HEK293 (cell line): ENCODE results near the gene SLC2A11.

Experiments
- CTCF ChIA-PET: fragments of 350-600 bp; formaldehyde crosslinking; extraction: SDS; loops from one replicate; lab custom pipeline; 2021; ENCODE audit warnings: antibody characterized with exemption; lab: Yijun Ruan, JAX
- POLR2A ChIA-PET: fragments of 300-600 bp; formaldehyde crosslinking; extraction: SDS; loops from one replicate; lab custom pipeline; 2020; ENCODE audit warnings: antibody characterized with exemption, inconsistent platforms; lab: Yijun Ruan, JAX
- H3K27ac ChIP-seq: fragments of 200-500 bp; sonication (Bioruptor generic); 2 replicates; pipeline ENCODE4 v1.5.1; 2014; ENCODE audit warnings: low read depth, low read length, control low read depth, inconsistent platforms; ENCODE audit errors: extremely low read depth
- H3K36me3 ChIP-seq, 2 experiments: fragments of 200-500 bp in 1 of 2; sonication (Bioruptor generic) in 1 of 2; 1 replicate in 1 of 2; 2 replicates in 1 of 2; pipeline ENCODE4 v1.5.1; 2014 to 2017; ENCODE audit warnings: inconsistent platforms in 2 of 2, low read length in 2 of 2; ENCODE audit not compliant: control insufficient read depth in 2 of 2, insufficient read depth in 1 of 2
- H3K4me1 ChIP-seq: fragments of 200-500 bp; sonication (Bioruptor generic); 2 replicates; pipeline ENCODE4 v1.5.1; 2014; ENCODE audit warnings: mild to moderate bottlenecking, low read length, inconsistent platforms; ENCODE audit not compliant: control insufficient read depth, insufficient read depth
- H3K4me3 ChIP-seq: 2 replicates; pipeline ENCODE4 v1.5.1; 2011; ENCODE audit warnings: low read depth, mild to moderate bottlenecking, control low read depth, low read length, moderate library complexity
- H3K9me3 ChIP-seq: fragments of 200-500 bp; sonication (Bioruptor generic); 2 replicates; pipeline ENCODE4 v1.5.1; 2014; ENCODE audit warnings: low read depth, low read length, inconsistent platforms; ENCODE audit not compliant: control insufficient read depth, insufficient read depth
- BCL11A ChIP-seq: fragments of 450-650 bp; formaldehyde crosslinking; IDR thresholded peaks from 2 replicates; pipeline ENCODE4 v1.5.1; 2016; ENCODE audit warnings: low read depth, missing biosample characterization, missing genetic modification characterization
- EGR2 ChIP-seq: fragments of 450-650 bp; formaldehyde crosslinking; IDR thresholded peaks from 2 replicates; pipeline ENCODE4 v1.5.1; 2016; ENCODE audit warnings: low read depth, missing biosample characterization, missing genetic modification characterization
- KLF9 ChIP-seq: fragments of 450-650 bp; formaldehyde crosslinking; IDR thresholded peaks from 2 replicates; pipeline ENCODE4 v1.5.1; 2016; ENCODE audit warnings: missing biosample characterization, missing genetic modification characterization, low read depth
- REPIN1 ChIP-seq: fragments of 450-650 bp; formaldehyde crosslinking; IDR thresholded peaks from 2 replicates; pipeline ENCODE4 v1.5.1; 2017; ENCODE audit warnings: missing biosample characterization, missing genetic modification characterization, low read depth
- SP7 ChIP-seq: fragments of 450-650 bp; formaldehyde crosslinking; IDR thresholded peaks from 2 replicates; pipeline ENCODE4 v1.5.1; 2016; ENCODE audit warnings: missing biosample characterization, missing genetic modification characterization
- ZFHX2 ChIP-seq: fragments of 450-650 bp; formaldehyde crosslinking; conservative IDR thresholded peaks from 2 replicates; pipeline ENCODE4 v1.5.1; 2016; ENCODE audit warnings: missing biosample characterization, missing genetic modification characterization
- ZFP69B ChIP-seq: fragments of 450-650 bp; formaldehyde crosslinking; IDR thresholded peaks from 2 replicates; pipeline ENCODE4 v1.5.1; 2016; ENCODE audit warnings: missing biosample characterization, missing genetic modification characterization
- ZNF335 ChIP-seq: fragments of 450-650 bp; formaldehyde crosslinking; conservative IDR thresholded peaks from 2 replicates; pipeline ENCODE4 v1.5.1; 2016; ENCODE audit warnings: missing biosample characterization, missing genetic modification characterization
- ZNF416 ChIP-seq: fragments of 450-650 bp; formaldehyde crosslinking; IDR thresholded peaks from 2 replicates; pipeline ENCODE4 v1.5.1; 2016; ENCODE audit warnings: missing biosample characterization, missing genetic modification characterization
- ZNF501 ChIP-seq: fragments of 450-650 bp; formaldehyde crosslinking; IDR thresholded peaks from 2 replicates; pipeline ENCODE4 v1.5.1; 2016; ENCODE audit warnings: missing biosample characterization, missing genetic modification characterization
- ZNF629 ChIP-seq: fragments of 450-650 bp; formaldehyde crosslinking; IDR thresholded peaks from 2 replicates; pipeline ENCODE4 v1.5.1; 2017; ENCODE audit warnings: missing biosample characterization, missing genetic modification characterization
- ZNF76 ChIP-seq: fragments of 450-650 bp; formaldehyde crosslinking; IDR thresholded peaks from 2 replicates; pipeline ENCODE4; 2016; ENCODE audit warnings: low read depth, missing biosample characterization, missing genetic modification characterization, borderline replicate concordance
- ZNF830 ChIP-seq: fragments of 450-650 bp; IDR thresholded peaks from 2 replicates; pipeline ENCODE4 v1.5.0; 2018; ENCODE audit warnings: missing biosample characterization, missing genetic modification characterization, low read depth, mild to moderate bottlenecking, moderate library complexity
- ZSCAN30 ChIP-seq: fragments of 450-650 bp; IDR thresholded peaks from 2 replicates; pipeline ENCODE4 v1.5.1; 2018; ENCODE audit warnings: missing biosample characterization, mild to moderate bottlenecking, missing genetic modification characterization, moderate library complexity
- TF ChIP-seq, protein P1 (sequence below): fragments of 450-650 bp; formaldehyde crosslinking; IDR thresholded peaks from 2 replicates; pipeline ENCODE4 v1.5.1; 2017; ENCODE audit warnings: missing biosample characterization, mild to moderate bottlenecking, missing genetic modification characterization, moderate library complexity
- TF ChIP-seq, protein P2 (sequence below): fragments of 450-650 bp; formaldehyde crosslinking; IDR thresholded peaks from 2 replicates; pipeline ENCODE4 v1.5.1; 2016; ENCODE audit warnings: missing biosample characterization, missing genetic modification characterization, borderline replicate concordance
- TF ChIP-seq, protein P3 (sequence below): fragments of 450-650 bp; formaldehyde crosslinking; IDR thresholded peaks from 2 replicates; pipeline ENCODE4 v1.5.1; 2017; ENCODE audit warnings: missing biosample characterization, missing genetic modification characterization
- TF ChIP-seq, protein P4 (sequence below): sonication (generic); formaldehyde crosslinking; IDR thresholded peaks from 2 replicates; pipeline ENCODE4 v1.8.1; 2022; ENCODE audit warnings: mild to moderate bottlenecking, moderate library complexity, missing genetic modification reagents
- TF ChIP-seq, protein P5 (sequence below): fragments of 450-650 bp; formaldehyde crosslinking; optimal IDR thresholded peaks from 2 replicates; pipeline ENCODE3; 2016; ENCODE audit warnings: missing biosample characterization, mild to moderate bottlenecking, missing genetic modification characterization

SLC2A11 gene

DNA sequence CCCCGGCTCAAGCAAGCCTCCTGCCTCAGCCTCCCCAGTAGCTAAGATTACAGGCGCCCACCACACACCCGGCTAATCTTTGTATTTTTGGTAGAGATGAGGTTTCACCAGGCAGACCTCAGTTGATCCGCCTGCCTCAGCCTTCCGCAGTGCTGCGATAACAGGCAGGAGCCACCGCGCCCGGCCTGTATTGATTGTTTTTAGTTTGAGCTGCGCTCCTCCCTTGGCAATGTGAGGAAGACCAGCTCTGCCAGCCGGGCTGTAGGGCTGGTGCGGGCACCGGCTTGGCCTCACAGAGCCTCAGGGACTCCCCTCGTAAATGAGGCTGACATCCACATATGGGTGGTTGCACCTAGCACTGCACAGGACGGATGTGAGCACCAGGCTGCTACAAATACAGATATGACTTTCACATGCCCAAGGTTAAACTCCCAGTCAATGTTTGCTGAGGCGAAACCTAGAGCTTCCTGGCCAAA is 7.5 kb upstream of the SLC2A11 start:
- Histone ChIP-seq H3K4me1 (no peaks in the 10 kb centered on the region), H3K9me3 (no peaks in the 10 kb centered on the region), H3K4me3 (no peak overlapping the region), H3K27ac (no peak overlapping the region), H3K36me3 (no peaks in the 10 kb centered on the region)
- ChIA-PET POLR2A (interaction anchor here (1.2 to 1.6 kb wide), 3 partner anchors 7 to 25 kb away, joined by 3 to 10 read pairs (median 5); partner anchors contain the start of gene SLC2A11), CTCF (interaction anchor here (0.6 to 5.1 kb wide), 48 partner anchors 8 to 632 kb away, joined by 3 to 34 read pairs (median 4); partner anchors contain the start of genes C22orf15, CHCHD10, MIF and MMP11)
- no peak for TF ChIP-seq ZNF76 (tag by site-specific recombination)
- TF ChIP-seq, protein P1, sequence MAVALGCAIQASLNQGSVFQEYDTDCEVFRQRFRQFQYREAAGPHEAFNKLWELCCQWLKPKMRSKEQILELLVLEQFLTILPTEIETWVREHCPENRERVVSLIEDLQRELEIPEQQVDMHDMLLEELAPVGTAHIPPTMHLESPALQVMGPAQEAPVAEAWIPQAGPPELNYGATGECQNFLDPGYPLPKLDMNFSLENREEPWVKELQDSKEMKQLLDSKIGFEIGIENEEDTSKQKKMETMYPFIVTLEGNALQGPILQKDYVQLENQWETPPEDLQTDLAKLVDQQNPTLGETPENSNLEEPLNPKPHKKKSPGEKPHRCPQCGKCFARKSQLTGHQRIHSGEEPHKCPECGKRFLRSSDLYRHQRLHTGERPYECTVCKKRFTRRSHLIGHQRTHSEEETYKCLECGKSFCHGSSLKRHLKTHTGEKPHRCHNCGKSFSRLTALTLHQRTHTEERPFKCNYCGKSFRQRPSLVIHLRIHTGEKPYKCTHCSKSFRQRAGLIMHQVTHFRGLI = peak; percentile 33; the same call in 1 of the 2 replicates

DNA sequence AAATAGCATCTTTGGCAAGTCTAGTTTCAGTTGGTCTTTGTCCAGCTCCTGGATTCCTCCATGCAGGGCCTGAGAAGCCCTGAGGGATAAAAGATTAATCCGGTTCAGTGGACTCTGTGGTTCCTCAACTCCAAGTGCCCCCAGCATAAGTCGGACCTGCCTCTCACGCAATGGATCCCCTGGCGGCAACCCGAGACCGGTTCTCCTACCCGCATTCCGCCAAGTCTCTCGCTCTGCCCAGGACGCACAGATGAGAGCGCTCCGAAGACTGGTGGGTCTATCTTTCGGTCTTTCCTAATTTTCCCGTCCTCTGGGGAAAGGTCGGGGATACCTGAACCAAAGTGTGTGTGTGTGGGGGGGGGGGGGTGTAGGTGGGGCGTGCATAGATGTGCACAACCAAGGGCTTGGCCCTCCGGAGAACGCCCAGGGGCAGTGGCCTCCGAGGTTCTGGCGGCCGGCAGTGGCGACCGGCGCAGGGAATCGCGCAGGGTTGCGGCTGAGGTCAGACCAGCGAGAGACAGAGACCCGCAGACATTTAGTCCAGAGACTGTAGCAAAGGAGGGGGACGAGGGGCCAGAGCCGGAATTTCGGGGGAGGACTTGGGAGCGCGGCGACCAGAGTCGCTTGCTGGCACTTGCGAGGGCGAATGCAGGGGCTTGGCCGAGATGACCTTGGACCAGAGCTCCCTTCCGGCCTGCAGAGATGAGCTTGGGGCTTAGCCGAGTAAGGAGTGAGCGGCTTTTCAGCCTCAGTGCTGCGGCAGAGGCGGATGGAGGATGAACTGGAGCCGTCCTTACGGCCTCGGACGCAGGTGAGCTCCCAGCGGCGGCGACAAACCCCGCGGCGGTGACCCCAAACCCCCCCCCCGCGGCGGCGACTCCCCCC is 712 bp upstream of the SLC2A11 start:
- H3K9me3 ChIP-seq = no peaks in the 10 kb centered on the region
- peaks cover 7% of the 10 kb centered on the region; the same call in 1 of the 2 replicates for H3K4me1 ChIP-seq
- ChIA-PET CTCF (interaction anchor here (0.6 to 2.4 kb wide), 18 partner anchors 7 to 471 kb away, joined by 3 to 25 read pairs (median 4); partner anchors contain the start of genes CHCHD10 and VPREB3), POLR2A (interaction anchor here (0.6 to 2.0 kb wide), 31 partner anchors 8 to 478 kb away, joined by 3 to 61 read pairs (median 7); partner anchors contain the start of genes CHCHD10, DERL3, MIF and ZNF70)
- H3K27ac ChIP-seq = peak overlapping the region; percentile 87
- H3K36me3 ChIP-seq = no peaks in the 10 kb centered on the region
- peak overlapping the region; percentile 64 for H3K4me3 ChIP-seq
- TF ChIP-seq ZNF501 (peak; percentile 45; the same call in 1 of the 2 replicates), REPIN1 (tag by site-specific recombination) (no peak), ZFHX2 (tag by site-specific recombination) (no peak; the same call in 1 of the 2 replicates), ZNF830 (tag by site-specific recombination) (no peak), BCL11A (tag by site-specific recombination) (peak; percentile 16; the same call in 1 of the 2 replicates), ZFP69B (tag by site-specific recombination) (no peak), SP7 (0 out of 2 replicates have a peak, but pooled peaks have one; percentile 30), ZNF416 (no peak), KLF9 (tag by site-specific recombination) (no peak), ZNF629 (tag by site-specific recombination) (peak; percentile 19; the same call in 1 of the 2 replicates), EGR2 (0 out of 2 replicates have a peak, but pooled peaks have one; percentile 4), ZSCAN30 (tag by site-specific recombination) (no peak), ZNF335 (tag by site-specific recombination) (peak; percentile 98)
- TF ChIP-seq, protein P2, sequence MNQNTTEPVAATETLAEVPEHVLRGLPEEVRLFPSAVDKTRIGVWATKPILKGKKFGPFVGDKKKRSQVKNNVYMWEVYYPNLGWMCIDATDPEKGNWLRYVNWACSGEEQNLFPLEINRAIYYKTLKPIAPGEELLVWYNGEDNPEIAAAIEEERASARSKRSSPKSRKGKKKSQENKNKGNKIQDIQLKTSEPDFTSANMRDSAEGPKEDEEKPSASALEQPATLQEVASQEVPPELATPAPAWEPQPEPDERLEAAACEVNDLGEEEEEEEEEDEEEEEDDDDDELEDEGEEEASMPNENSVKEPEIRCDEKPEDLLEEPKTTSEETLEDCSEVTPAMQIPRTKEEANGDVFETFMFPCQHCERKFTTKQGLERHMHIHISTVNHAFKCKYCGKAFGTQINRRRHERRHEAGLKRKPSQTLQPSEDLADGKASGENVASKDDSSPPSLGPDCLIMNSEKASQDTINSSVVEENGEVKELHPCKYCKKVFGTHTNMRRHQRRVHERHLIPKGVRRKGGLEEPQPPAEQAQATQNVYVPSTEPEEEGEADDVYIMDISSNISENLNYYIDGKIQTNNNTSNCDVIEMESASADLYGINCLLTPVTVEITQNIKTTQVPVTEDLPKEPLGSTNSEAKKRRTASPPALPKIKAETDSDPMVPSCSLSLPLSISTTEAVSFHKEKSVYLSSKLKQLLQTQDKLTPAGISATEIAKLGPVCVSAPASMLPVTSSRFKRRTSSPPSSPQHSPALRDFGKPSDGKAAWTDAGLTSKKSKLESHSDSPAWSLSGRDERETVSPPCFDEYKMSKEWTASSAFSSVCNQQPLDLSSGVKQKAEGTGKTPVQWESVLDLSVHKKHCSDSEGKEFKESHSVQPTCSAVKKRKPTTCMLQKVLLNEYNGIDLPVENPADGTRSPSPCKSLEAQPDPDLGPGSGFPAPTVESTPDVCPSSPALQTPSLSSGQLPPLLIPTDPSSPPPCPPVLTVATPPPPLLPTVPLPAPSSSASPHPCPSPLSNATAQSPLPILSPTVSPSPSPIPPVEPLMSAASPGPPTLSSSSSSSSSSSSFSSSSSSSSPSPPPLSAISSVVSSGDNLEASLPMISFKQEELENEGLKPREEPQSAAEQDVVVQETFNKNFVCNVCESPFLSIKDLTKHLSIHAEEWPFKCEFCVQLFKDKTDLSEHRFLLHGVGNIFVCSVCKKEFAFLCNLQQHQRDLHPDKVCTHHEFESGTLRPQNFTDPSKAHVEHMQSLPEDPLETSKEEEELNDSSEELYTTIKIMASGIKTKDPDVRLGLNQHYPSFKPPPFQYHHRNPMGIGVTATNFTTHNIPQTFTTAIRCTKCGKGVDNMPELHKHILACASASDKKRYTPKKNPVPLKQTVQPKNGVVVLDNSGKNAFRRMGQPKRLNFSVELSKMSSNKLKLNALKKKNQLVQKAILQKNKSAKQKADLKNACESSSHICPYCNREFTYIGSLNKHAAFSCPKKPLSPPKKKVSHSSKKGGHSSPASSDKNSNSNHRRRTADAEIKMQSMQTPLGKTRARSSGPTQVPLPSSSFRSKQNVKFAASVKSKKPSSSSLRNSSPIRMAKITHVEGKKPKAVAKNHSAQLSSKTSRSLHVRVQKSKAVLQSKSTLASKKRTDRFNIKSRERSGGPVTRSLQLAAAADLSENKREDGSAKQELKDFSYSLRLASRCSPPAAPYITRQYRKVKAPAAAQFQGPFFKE = no peak
- TF ChIP-seq, protein P3, sequence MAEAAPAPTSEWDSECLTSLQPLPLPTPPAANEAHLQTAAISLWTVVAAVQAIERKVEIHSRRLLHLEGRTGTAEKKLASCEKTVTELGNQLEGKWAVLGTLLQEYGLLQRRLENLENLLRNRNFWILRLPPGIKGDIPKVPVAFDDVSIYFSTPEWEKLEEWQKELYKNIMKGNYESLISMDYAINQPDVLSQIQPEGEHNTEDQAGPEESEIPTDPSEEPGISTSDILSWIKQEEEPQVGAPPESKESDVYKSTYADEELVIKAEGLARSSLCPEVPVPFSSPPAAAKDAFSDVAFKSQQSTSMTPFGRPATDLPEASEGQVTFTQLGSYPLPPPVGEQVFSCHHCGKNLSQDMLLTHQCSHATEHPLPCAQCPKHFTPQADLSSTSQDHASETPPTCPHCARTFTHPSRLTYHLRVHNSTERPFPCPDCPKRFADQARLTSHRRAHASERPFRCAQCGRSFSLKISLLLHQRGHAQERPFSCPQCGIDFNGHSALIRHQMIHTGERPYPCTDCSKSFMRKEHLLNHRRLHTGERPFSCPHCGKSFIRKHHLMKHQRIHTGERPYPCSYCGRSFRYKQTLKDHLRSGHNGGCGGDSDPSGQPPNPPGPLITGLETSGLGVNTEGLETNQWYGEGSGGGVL (tag by site-specific recombination) = peak; percentile 71
- TF ChIP-seq, protein P4, sequence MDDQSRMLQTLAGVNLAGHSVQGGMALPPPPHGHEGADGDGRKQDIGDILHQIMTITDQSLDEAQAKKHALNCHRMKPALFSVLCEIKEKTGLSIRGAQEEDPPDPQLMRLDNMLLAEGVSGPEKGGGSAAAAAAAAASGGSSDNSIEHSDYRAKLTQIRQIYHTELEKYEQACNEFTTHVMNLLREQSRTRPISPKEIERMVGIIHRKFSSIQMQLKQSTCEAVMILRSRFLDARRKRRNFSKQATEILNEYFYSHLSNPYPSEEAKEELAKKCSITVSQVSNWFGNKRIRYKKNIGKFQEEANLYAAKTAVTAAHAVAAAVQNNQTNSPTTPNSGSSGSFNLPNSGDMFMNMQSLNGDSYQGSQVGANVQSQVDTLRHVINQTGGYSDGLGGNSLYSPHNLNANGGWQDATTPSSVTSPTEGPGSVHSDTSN = 0 out of 2 replicates have a peak, but pooled peaks have one; percentile 30
- TF ChIP-seq, protein P5, sequence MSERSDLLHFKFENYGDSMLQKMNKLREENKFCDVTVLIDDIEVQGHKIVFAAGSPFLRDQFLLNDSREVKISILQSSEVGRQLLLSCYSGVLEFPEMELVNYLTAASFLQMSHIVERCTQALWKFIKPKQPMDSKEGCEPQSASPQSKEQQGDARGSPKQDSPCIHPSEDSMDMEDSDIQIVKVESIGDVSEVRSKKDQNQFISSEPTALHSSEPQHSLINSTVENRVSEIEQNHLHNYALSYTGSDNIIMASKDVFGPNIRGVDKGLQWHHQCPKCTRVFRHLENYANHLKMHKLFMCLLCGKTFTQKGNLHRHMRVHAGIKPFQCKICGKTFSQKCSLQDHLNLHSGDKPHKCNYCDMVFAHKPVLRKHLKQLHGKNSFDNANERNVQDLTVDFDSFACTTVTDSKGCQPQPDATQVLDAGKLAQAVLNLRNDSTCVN (tag by site-specific recombination) = no peak
